Common myeloid progenitor, CD34-positive (primary cell): ENCODE results near the gene RAD21L1.

ENCODE experiments used
- CTCF ChIA-PET: fragments of 350-600 bp; sonication (Branson Sonifier 250); formaldehyde crosslinking; loops from one replicate; lab custom pipeline; 2021; ENCODE audit warnings: antibody characterized with exemption; lab: Charles Lee
- POLR2A ChIA-PET: fragments of 350-600 bp; sonication (Branson Sonifier 250); formaldehyde crosslinking; loops from one replicate; lab custom pipeline; 2021; ENCODE audit warnings: antibody characterized with exemption; lab: Charles Lee
- DNase-seq, 3 donors: peaks; one replicate each; pipeline versions ENCODE4 v3.0.0 to v3.0.0-alpha.2; 2013
- H3K27ac ChIP-seq, 2 experiments: 1 replicate in 1 of 2; 2 replicates in 1 of 2; pipeline ENCODE4 v1.7.0; 2013; ENCODE audit warnings: inconsistent platforms in 2 of 2, low read length in 2 of 2, mild to moderate bottlenecking in 2 of 2, low read depth in 1 of 2, moderate library complexity in 1 of 2; ENCODE audit not compliant: severe bottlenecking in 2 of 2, insufficient read depth in 1 of 2, poor library complexity in 1 of 2
- H3K27me3 ChIP-seq, 5 experiments: replicated peaks in 2 of 5; 1 replicate in 3 of 5; 2 replicates in 2 of 5; pipeline versions ENCODE4 v1.6.1 to v1.7.0; 2013; ENCODE audit warnings: low read length in 4 of 5, mild to moderate bottlenecking in 2 of 5, moderate library complexity in 2 of 5, inconsistent platforms in 1 of 5; ENCODE audit not compliant: insufficient read depth in 5 of 5, control insufficient read depth in 4 of 5
- H3K36me3 ChIP-seq, 4 experiments: 1 replicate in 2 of 4; 2 replicates in 2 of 4; pipeline versions ENCODE4 v1.6.1 to v1.7.0; 2013; ENCODE audit warnings: low read length in 3 of 4, control low read depth in 1 of 4, mild to moderate bottlenecking in 1 of 4; ENCODE audit not compliant: control insufficient read depth in 4 of 4, insufficient read depth in 4 of 4
- H3K4me1 ChIP-seq, 4 experiments: 1 replicate in 3 of 4; 2 replicates in 1 of 4; pipeline versions ENCODE4 v1.6.1 to v1.7.1; 2013; ENCODE audit warnings: low read length in 3 of 4, mild to moderate bottlenecking in 3 of 4, control low read depth in 1 of 4, inconsistent platforms in 1 of 4, moderate library complexity in 1 of 4; ENCODE audit not compliant: control insufficient read depth in 4 of 4, insufficient read depth in 4 of 4; ENCODE audit errors: control extremely low read depth in 1 of 4
- H3K4me3 ChIP-seq, 7 experiments: 1 replicate in 4 of 7; 2 replicates in 3 of 7; pipeline versions ENCODE4 v1.5.1 to v1.7.0; 2013; ENCODE audit warnings: mild to moderate bottlenecking in 7 of 7, low read length in 6 of 7, moderate library complexity in 6 of 7, inconsistent platforms in 2 of 7, low read depth in 2 of 7, control low read depth in 1 of 7; ENCODE audit not compliant: insufficient read depth in 4 of 7, control insufficient read depth in 1 of 7; ENCODE audit errors: extremely low read depth in 1 of 7
- H3K9me3 ChIP-seq, 5 experiments: 1 replicate in 4 of 5; 2 replicates in 1 of 5; pipeline versions ENCODE4 v1.6.1 to v1.7.1; 2013; ENCODE audit warnings: low read length in 4 of 5, mild to moderate bottlenecking in 2 of 5, inconsistent platforms in 1 of 5, low read depth in 1 of 5, moderate library complexity in 1 of 5; ENCODE audit not compliant: control insufficient read depth in 4 of 5, insufficient read depth in 2 of 5; ENCODE audit errors: control extremely low read depth in 1 of 5
- WGBS: methylation state at CpG from one replicate; pipeline ENCODE4 v1.1.5; 2013; ENCODE audit not compliant: insufficient coverage; 5-methylcytosine and 5-hydroxymethylcytosine counted together

The RAD21L1 gene

GRCh38 chr20:1254254-1254653 lies 28.4 kb downstream of the RAD21L1 start:
- DNase-seq = peak in 2 of 3 donors; percentile 18 to 37
- Histone ChIP-seq H3K36me3 (no peaks in the 10 kb centered on the region), H3K27me3 (peaks cover 0 to 33% (median 12%) of the 10 kb centered on the region in 5 experiments), H3K4me3 (no peak overlapping the region), H3K9me3 (peaks cover 0 to 5% (median 0%) of the 10 kb centered on the region in 5 experiments), H3K27ac (no peak overlapping the region), H3K4me1 (no peaks in the 10 kb centered on the region)
- 100% methylated on average over 1 of the region's 2 CpGs for WGBS
- CTCF ChIA-PET = interaction anchor here (1.1 kb wide), 1 partner anchor 27 kb away, joined by 4 read pairs; no protein-coding TSS in a partner anchor
- POLR2A ChIA-PET = no interaction called here

DNA sequence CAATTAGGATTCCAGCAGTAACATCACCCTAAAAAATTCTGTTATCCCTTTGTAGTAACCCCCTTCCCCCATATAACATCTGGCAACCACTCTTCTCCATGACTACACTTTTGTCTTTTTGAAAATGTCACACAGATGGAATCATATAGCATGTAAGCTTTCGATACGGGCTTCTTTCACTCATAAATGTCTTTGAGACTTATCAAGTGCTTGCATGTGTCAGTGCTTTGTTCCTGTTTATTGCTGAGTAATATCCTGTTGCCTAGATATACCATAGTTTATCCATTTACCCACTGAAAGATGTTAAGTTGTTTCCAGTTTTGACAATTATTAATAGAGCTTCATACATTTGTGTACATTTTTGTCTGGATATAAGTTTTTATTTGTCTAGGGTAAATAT lies 29.8 kb downstream of the RAD21L1 start:
- POLR2A ChIA-PET = no interaction called here
- Histone ChIP-seq H3K27me3 (peaks cover 0 to 36% (median 12%) of the 10 kb centered on the region in 5 experiments), H3K9me3 (peaks cover 0 to 5% (median 0%) of the 10 kb centered on the region in 5 experiments), H3K36me3 (no peaks in the 10 kb centered on the region), H3K27ac (no peak overlapping the region), H3K4me1 (no peaks in the 10 kb centered on the region), H3K4me3 (no peak overlapping the region)
- no CpG with 5 or more reads among the region's 2 CpGs for whole genome bisulfite sequencing
- peak in 2 of 3 donors; percentile 47 to 71 for DNase-seq
- CTCF ChIA-PET = interaction anchor here (1.2 to 1.4 kb wide), 2 partner anchors 8 to 15 kb away, joined by 3 read pairs; no protein-coding TSS in a partner anchor

DNA sequence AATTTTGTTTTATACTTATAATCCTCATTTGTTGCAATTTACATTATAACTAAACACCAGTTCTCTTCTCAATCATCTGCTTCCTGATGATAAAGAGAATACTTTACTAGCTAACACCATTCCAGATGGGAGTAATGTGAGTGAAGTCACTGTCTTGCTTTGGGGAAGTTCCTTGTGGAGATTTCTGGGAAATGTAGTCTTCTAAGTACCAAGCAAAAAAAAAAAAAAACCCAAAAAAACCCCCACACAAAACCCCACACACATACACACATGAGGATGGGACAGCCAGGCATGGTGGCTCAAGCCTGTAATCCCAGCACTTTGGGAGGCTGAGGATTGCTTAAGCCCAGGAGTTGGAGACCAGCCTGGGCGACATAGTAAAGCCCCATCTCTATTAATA lies 38.0 kb downstream of the RAD21L1 start:
- ChIA-PET POLR2A (no interaction called here), CTCF (interaction anchor here (1.4 to 1.7 kb wide), 2 partner anchors 10 to 16 kb away, joined by 5 read pairs; no protein-coding TSS in a partner anchor)
- no CpG with 5 or more reads among the region's 1 CpG for WGBS
- Histone ChIP-seq H3K27ac (no peak overlapping the region), H3K27me3 (peaks cover 0 to 23% (median 3%) of the 10 kb centered on the region in 5 experiments), H3K4me1 (peaks cover 0 to 15% (median 8%) of the 10 kb centered on the region in 4 experiments), H3K36me3 (no peaks in the 10 kb centered on the region), H3K4me3 (no peak overlapping the region), H3K9me3 (peaks cover 0 to 3% (median 3%) of the 10 kb centered on the region in 5 experiments)
- DNase-seq = no peak

DNA sequence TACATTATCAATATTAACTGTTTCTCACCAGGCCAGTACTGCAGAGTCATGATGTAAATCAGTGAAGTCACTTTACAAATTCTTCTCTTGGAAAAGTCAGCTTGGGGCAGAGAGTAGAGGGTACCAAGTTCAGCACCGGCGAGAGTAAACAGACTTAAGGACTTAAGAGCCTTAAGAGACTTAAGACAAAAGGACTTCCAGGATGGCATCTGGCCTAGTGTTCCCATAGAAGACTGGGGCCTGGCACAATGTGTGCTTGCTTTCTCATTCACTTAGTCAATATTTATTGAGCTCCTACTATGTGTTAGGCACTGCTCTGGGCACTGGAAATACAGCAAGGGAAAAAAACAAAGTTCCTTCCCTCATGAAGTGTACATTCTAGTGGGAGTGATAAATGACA lies 38.9 kb downstream of the RAD21L1 start:
- ChIA-PET CTCF (interaction anchor here (0.8 to 1.7 kb wide), 3 partner anchors 9 to 17 kb away, joined by 4 to 5 read pairs (median 5); no protein-coding TSS in a partner anchor), POLR2A (no interaction called here)
- Histone ChIP-seq H3K9me3 (peaks cover 0 to 3% (median 3%) of the 10 kb centered on the region in 5 experiments), H3K27ac (no peak overlapping the region), H3K36me3 (no peaks in the 10 kb centered on the region), H3K4me3 (no peak overlapping the region), H3K4me1 (peaks cover 0 to 15% (median 8%) of the 10 kb centered on the region in 4 experiments), H3K27me3 (peaks cover 0 to 23% (median 3%) of the 10 kb centered on the region in 5 experiments)
- DNase-seq = no peak
- WGBS = 100% methylated on average over 2 of the region's 2 CpGs

GRCh38 chr20:1265226-1265915 lies 39.5 kb downstream of the RAD21L1 start:
- ChIA-PET POLR2A (no interaction called here), CTCF (interaction anchor here (0.8 to 1.7 kb wide), 4 partner anchors 8 to 47 kb away, joined by 3 to 5 read pairs (median 4); no protein-coding TSS in a partner anchor)
- Histone ChIP-seq H3K27me3 (peaks cover 0 to 23% (median 3%) of the 10 kb centered on the region in 5 experiments), H3K27ac (peak overlapping the region in 1 of 2 experiments; percentile 2), H3K36me3 (no peaks in the 10 kb centered on the region), H3K9me3 (peaks cover 0 to 3% (median 3%) of the 10 kb centered on the region in 5 experiments), H3K4me3 (peak overlapping the region in 4 of 7 experiments; percentile 59 to 66 (median 62)), H3K4me1 (peaks cover 0 to 15% (median 8%) of the 10 kb centered on the region in 4 experiments)
- 100% methylated on average over 1 of the region's 4 CpGs for WGBS
- no peak for DNase-seq

GRCh38 chr20:1265916-1266166 lies 40.0 kb downstream of the RAD21L1 start:
- Histone ChIP-seq H3K4me3 (peak overlapping the region in 6 of 7 experiments; percentile 53 to 66 (median 60)), H3K9me3 (peaks cover 0 to 3% (median 3%) of the 10 kb centered on the region in 5 experiments), H3K4me1 (peaks cover 0 to 15% (median 8%) of the 10 kb centered on the region in 4 experiments), H3K27me3 (peaks cover 0 to 23% (median 3%) of the 10 kb centered on the region in 5 experiments), H3K36me3 (no peaks in the 10 kb centered on the region), H3K27ac (peak overlapping the region in 1 of 2 experiments; percentile 2)
- ChIA-PET POLR2A (no interaction called here), CTCF (interaction anchor here (0.9 kb wide), 1 partner anchor 47 kb away, joined by 3 read pairs; no protein-coding TSS in a partner anchor)
- DNase-seq = no peak
- no CpG with 5 or more reads among the region's 10 CpGs for WGBS
